IMR-90 (cell line): ENCODE measurements around the gene TLR9. TPM values are rescaled to one million over a fixed set of nuclear protein-coding genes. Genes with fewer than 3 reads are reported as not detected.
A peak's percentile ranks its signal among the peaks of the same experiment; 100 is the strongest.

Source experiments
- ATAC-seq: fragments of 200-7000 bp; cut with Tn5 transposase; 2 replicates; pipeline ENCODE4 v1.9.1; 2020; ENCODE audit warnings: low read depth, mild to moderate bottlenecking, moderate library complexity
- BruUV-seq: library from RNA; stranded (reverse); fragments of 400-500 nt; replicated peaks from 2 replicates; lab custom pipeline; 2021; lab: Mats Ljungman, UMichigan
- CTCF ChIA-PET: fragments of 300-600 bp; formaldehyde crosslinking; extraction: SDS; loops from one replicate; lab custom pipeline; 2021; ENCODE audit warnings: antibody characterized with exemption; lab: Yijun Ruan, JAX
- POLR2A ChIA-PET: fragments of 300-600 bp; sonication (Branson Sonifier 250); formaldehyde crosslinking; loops from one replicate; lab custom pipeline; 2022; ENCODE audit warnings: antibody characterized with exemption; ENCODE audit not compliant: unreplicated experiment; lab: Charles Lee
- DNase-seq: peaks from one replicate; pipeline ENCODE4 v3.0.0; 2013
- H2AFZ ChIP-seq: replicated peaks from 2 replicates; pipeline ENCODE3; 2013; ENCODE audit warnings: low read length, mild to moderate bottlenecking; ENCODE audit not compliant: poor library complexity
- H2AK5ac ChIP-seq: 2 replicates; pipeline ENCODE4 v1.6.1; 2013; ENCODE audit warnings: low read depth, low read length, inconsistent platforms
- H2AK9ac ChIP-seq: replicated peaks from 2 replicates; pipeline ENCODE3; 2013; ENCODE audit warnings: mild to moderate bottlenecking, low read depth, low read length, moderate library complexity; ENCODE audit not compliant: poor library complexity
- H2BK120ac ChIP-seq: 2 replicates; pipeline ENCODE4 v1.6.1; 2013; ENCODE audit warnings: low read depth, low read length, inconsistent platforms
- H2BK15ac ChIP-seq: 3 replicates; pipeline ENCODE4 v1.6.1; 2013; ENCODE audit warnings: low read depth, low read length, inconsistent platforms
- H2BK20ac ChIP-seq: 2 replicates; pipeline ENCODE4 v1.6.1; 2013; ENCODE audit warnings: low read depth, mild to moderate bottlenecking, inconsistent platforms, low read length, moderate library complexity
- H2BK5ac ChIP-seq: 2 replicates; pipeline ENCODE4 v1.6.1; 2013; ENCODE audit warnings: mild to moderate bottlenecking, low read depth, low read length, inconsistent platforms; ENCODE audit not compliant: poor library complexity, severe bottlenecking
- H3K14ac ChIP-seq: replicated peaks from 2 replicates; pipeline ENCODE4 v1.6.1; 2013; ENCODE audit warnings: low read depth, low read length, inconsistent platforms
- H3K18ac ChIP-seq: 2 replicates; pipeline ENCODE4 v1.6.1; 2013; ENCODE audit warnings: low read depth, low read length, control low read depth
- H3K23ac ChIP-seq: 2 replicates; pipeline ENCODE4 v1.6.1; 2013; ENCODE audit warnings: low read depth, low read length, inconsistent platforms
- H3K27ac ChIP-seq: 2 replicates; pipeline ENCODE4 v1.5.1; 2013; ENCODE audit warnings: mild to moderate bottlenecking, control low read depth, low read length; ENCODE audit not compliant: insufficient read depth
- H3K27me3 ChIP-seq: 2 replicates; pipeline ENCODE4 v1.6.1; 2013; ENCODE audit warnings: low read length; ENCODE audit not compliant: control insufficient read depth, insufficient read depth
- H3K36me3 ChIP-seq: 2 replicates; pipeline ENCODE4 v1.6.1; 2013; ENCODE audit warnings: low read length, mixed read lengths; ENCODE audit not compliant: control insufficient read depth, insufficient read depth
- H3K4ac ChIP-seq: 2 replicates; pipeline ENCODE4 v1.6.1; 2013; ENCODE audit warnings: low read depth, low read length, inconsistent platforms
- H3K4me1 ChIP-seq: 2 replicates; pipeline ENCODE4 v1.6.1; 2013; ENCODE audit warnings: low read length, mixed read lengths; ENCODE audit not compliant: control insufficient read depth, insufficient read depth
- H3K4me2 ChIP-seq: 2 replicates; pipeline ENCODE4 v1.6.1; 2013; ENCODE audit warnings: low read depth, mild to moderate bottlenecking, control low read depth, low read length, moderate library complexity
- H3K4me3 ChIP-seq: 2 replicates; pipeline ENCODE4 v1.5.1; 2013; ENCODE audit warnings: low read depth, mild to moderate bottlenecking, control low read depth, low read length, moderate library complexity; ENCODE audit not compliant: insufficient read depth
- H3K56ac ChIP-seq: 2 replicates; pipeline ENCODE4 v1.6.1; 2013; ENCODE audit warnings: low read length, inconsistent platforms; ENCODE audit not compliant: insufficient read depth; ENCODE audit errors: extremely low read depth
- H3K79me1 ChIP-seq, 2 experiments: 2 replicates each; pipeline ENCODE4 v1.6.1; 2013; ENCODE audit warnings: low read length in 2 of 2, inconsistent platforms in 1 of 2, low read depth in 1 of 2
- H3K9ac ChIP-seq: 2 replicates; pipeline ENCODE4 v1.6.1; 2013; ENCODE audit warnings: low read depth, low read length, control low read depth
- H3K9me1 ChIP-seq: 2 replicates; pipeline ENCODE4 v1.6.1; 2013; ENCODE audit warnings: low read length, inconsistent platforms; ENCODE audit not compliant: insufficient read depth
- H3K9me3 ChIP-seq: 2 replicates; pipeline ENCODE4 v1.6.1; 2013; ENCODE audit warnings: low read length; ENCODE audit not compliant: control insufficient read depth, insufficient read depth
- H4K20me1 ChIP-seq: 2 replicates; pipeline ENCODE4 v1.6.1; 2013; ENCODE audit warnings: low read length, inconsistent platforms; ENCODE audit not compliant: insufficient read depth
- H4K5ac ChIP-seq: 2 replicates; pipeline ENCODE4 v1.6.1; 2013; ENCODE audit warnings: mild to moderate bottlenecking, low read depth, low read length, control low read depth
- H4K8ac ChIP-seq, 2 experiments: 2 replicates each; pipeline ENCODE4 v1.6.1; 2013; ENCODE audit warnings: low read depth in 2 of 2, low read length in 2 of 2, control low read depth in 1 of 2, inconsistent platforms in 1 of 2
- H4K91ac ChIP-seq: 2 replicates; pipeline ENCODE4 v1.6.1; 2013; ENCODE audit warnings: low read depth, low read length, inconsistent platforms; ENCODE audit not compliant: insufficient read depth
- BHLHE40 ChIP-seq: fragments of 150-350 bp; IDR thresholded peaks from 2 replicates; pipeline ENCODE4 v1.6.1; 2016; ENCODE audit warnings: mild to moderate bottlenecking, low read depth, low read length
- CEBPB ChIP-seq: IDR thresholded peaks from 2 replicates; pipeline ENCODE4 v1.6.1; 2012; ENCODE audit warnings: low read depth, low read length, improper control_type of control experiment
- CHD1 ChIP-seq: IDR thresholded peaks from 2 replicates; pipeline ENCODE4 v1.6.1; 2012; ENCODE audit warnings: low read depth, low read length, improper control_type of control experiment
- FOS ChIP-seq: fragments of 150-350 bp; IDR thresholded peaks from 2 replicates; pipeline ENCODE4 v1.6.1; 2016; ENCODE audit warnings: low read depth, low read length
- MAFK ChIP-seq: IDR thresholded peaks from 2 replicates; pipeline ENCODE4 v1.6.1; 2012; ENCODE audit warnings: low read depth, low read length, improper control_type of control experiment
- MAZ ChIP-seq: IDR thresholded peaks from 2 replicates; pipeline ENCODE4 v1.6.1; 2012; ENCODE audit warnings: low read depth, mild to moderate bottlenecking, low read length, improper control_type of control experiment, moderate library complexity, borderline replicate concordance
- MXI1 ChIP-seq: IDR thresholded peaks from 2 replicates; pipeline ENCODE4 v1.6.1; 2012; ENCODE audit warnings: low read depth, mild to moderate bottlenecking, low read length, moderate library complexity, borderline replicate concordance
- NFE2L2 ChIP-seq: fragments of 150-350 bp; IDR thresholded peaks from 2 replicates; pipeline ENCODE4 v1.6.1; 2016; ENCODE audit warnings: low read depth, mild to moderate bottlenecking, low read length
- POLR2A ChIP-seq: IDR thresholded peaks from 2 replicates; pipeline ENCODE4 v1.6.1; 2012; ENCODE audit warnings: mild to moderate bottlenecking, low read depth, low read length
- RAD21 ChIP-seq: IDR thresholded peaks from 2 replicates; pipeline ENCODE4 v1.6.1; 2012; ENCODE audit warnings: low read length, improper control_type of control experiment
- RCOR1 ChIP-seq: IDR thresholded peaks from 2 replicates; pipeline ENCODE4 v1.6.1; 2012; ENCODE audit warnings: mild to moderate bottlenecking, low read length, improper control_type of control experiment; ENCODE audit not compliant: insufficient replicate concordance
- RFX5 ChIP-seq: IDR thresholded peaks from 2 replicates; pipeline ENCODE4 v1.8.0; 2012; ENCODE audit warnings: low read depth, mild to moderate bottlenecking, low read length, moderate library complexity
- SMC3 ChIP-seq: fragments of 150-350 bp; IDR thresholded peaks from 2 replicates; pipeline ENCODE4 v1.6.1; 2016; ENCODE audit warnings: low read depth, mild to moderate bottlenecking, antibody characterized with exemption, low read length, moderate library complexity
- WGBS, 2 experiments: methylation state at CpG; one replicate each; pipeline versions ENCODE4 v1.1.5 to v1.1.7; 2013; ENCODE audit warnings: missing lambda C conversion rate in 2 of 2; ENCODE audit not compliant: insufficient read length in 1 of 2; ENCODE audit errors: extremely low coverage in 2 of 2; 5-methylcytosine and 5-hydroxymethylcytosine counted together
- dilution Hi-C: fragments of 300-500 bp; cut with HindIII; formaldehyde crosslinking; loops from one replicate; pipeline ENCODE4 v1.14.3; 2018; ENCODE audit warnings: low sequenced_read_pairs; ENCODE audit not compliant: unreplicated experiment
- in situ Hi-C: fragments of 300-500 bp; cut with MboI; formaldehyde crosslinking; loops from 3 replicates; pipeline ENCODE4 v1.14.3; 2019; ENCODE audit warnings: low sequenced_read_pairs, inconsistent platforms, mixed read lengths
- intact Hi-C: fragments of 100-400 bp; cut with micrococcal nuclease; formaldehyde crosslinking; loops from 2 replicates; pipeline ENCODE4 v1.10.0; 2022
- polyA plus RNA-seq, 3 experiments: library from polyadenylated mRNA; depleted of rRNA; stranded (reverse); fragments of >200 nt; gene quantifications; 2 replicates each; pipeline ENCODE4 v1.2.3, GENCODE V29; 2012; ENCODE audit warnings: low replicate concordance in 1 of 3
- total RNA-seq: library from RNA; depleted of rRNA; stranded (reverse); fragments of >200 nt; gene quantifications from 2 replicates; pipeline ENCODE4 v1.2.3, GENCODE V29; 2012
- TF ChIP-seq, protein P1 (sequence below): fragments of 150-350 bp; IDR thresholded peaks from 2 replicates; pipeline ENCODE4 v1.6.1; 2016; ENCODE audit warnings: low read depth, mild to moderate bottlenecking, low read length, moderate library complexity, borderline replicate concordance
- TF ChIP-seq, protein P2 (sequence below): fragments of 150-350 bp; IDR thresholded peaks from 2 replicates; pipeline ENCODE4 v1.6.1; 2017; ENCODE audit warnings: mild to moderate bottlenecking, antibody characterized with exemption, low read length, low read depth
- TF ChIP-seq, protein P3 (sequence below): conservative IDR thresholded peaks from 2 replicates; pipeline ENCODE4 v1.5.1; 2012; ENCODE audit warnings: mild to moderate bottlenecking, low read depth, low read length, improper control_type of control experiment

The TLR9 gene
- total and polyA plus RNA-seq, 2 of the 4 experiments (the other 2 are of a cell fraction), result not detected

DNA sequence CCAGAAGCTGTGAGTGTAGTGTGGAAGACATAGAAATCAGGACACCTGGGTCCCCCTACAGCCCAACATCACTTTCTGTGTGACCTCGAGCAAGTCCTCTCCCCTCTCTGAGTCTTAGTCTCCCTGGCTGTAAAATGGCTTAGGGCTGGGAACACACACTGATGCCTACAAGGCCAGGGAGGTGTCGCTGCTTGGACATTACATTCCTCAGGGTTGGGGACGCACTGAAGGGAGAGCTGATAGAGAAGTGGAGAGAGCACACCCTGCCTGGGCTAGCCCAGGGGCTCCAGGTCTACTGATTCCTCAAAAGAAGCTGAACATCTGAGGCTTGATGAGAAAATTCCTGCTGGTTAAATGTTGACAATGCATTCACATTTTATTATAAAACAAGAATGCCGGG lies 33.8 kb downstream of the TLR9 start:
- intact Hi-C loops, result no loop called here
- POLR2A ChIA-PET, result no interaction called here
- no peak overlapping the region for H2BK120ac ChIP-seq

More for the DNA sequence above, 33.8 kb downstream of the TLR9 start:
- Histone ChIP-seq H4K8ac (no peak overlapping the region), H3K27me3 (no peaks in the 10 kb centered on the region), H3K4me2 (no peak overlapping the region), H2AK9ac (no peak overlapping the region), H3K9ac (no peak overlapping the region), H3K4me3 (no peak overlapping the region), H3K56ac (no peak overlapping the region), H2BK5ac (no peak overlapping the region), H3K27ac (no peak overlapping the region), H3K9me1 (peaks cover 24% of the 10 kb centered on the region), H4K5ac (no peak overlapping the region), H2AFZ (no peak overlapping the region), H3K4me1 (peaks cover 33% of the 10 kb centered on the region), H3K36me3 (no peaks in the 10 kb centered on the region), H3K9me3 (no peaks in the 10 kb centered on the region), H4K91ac (no peak overlapping the region), H2AK5ac (0 out of 2 replicates have a peak overlapping the region, but pooled peaks have one; percentile 9), H2BK20ac (no peak overlapping the region), H3K79me1 (peaks cover 0 to 3% of the 10 kb centered on the region in 2 experiments; a peak in 1 of 4 replicates), H4K20me1 (no peaks in the 10 kb centered on the region), H3K23ac (no peak overlapping the region), H3K4ac (no peak overlapping the region; the same call in 1 of the 2 replicates), H2BK15ac (no peak overlapping the region; the same call in 2 of the 3 replicates), H3K14ac (no peak overlapping the region), H3K18ac (no peak overlapping the region)
- CTCF ChIA-PET, result no interaction called here
- TF ChIP-seq, protein P1, sequence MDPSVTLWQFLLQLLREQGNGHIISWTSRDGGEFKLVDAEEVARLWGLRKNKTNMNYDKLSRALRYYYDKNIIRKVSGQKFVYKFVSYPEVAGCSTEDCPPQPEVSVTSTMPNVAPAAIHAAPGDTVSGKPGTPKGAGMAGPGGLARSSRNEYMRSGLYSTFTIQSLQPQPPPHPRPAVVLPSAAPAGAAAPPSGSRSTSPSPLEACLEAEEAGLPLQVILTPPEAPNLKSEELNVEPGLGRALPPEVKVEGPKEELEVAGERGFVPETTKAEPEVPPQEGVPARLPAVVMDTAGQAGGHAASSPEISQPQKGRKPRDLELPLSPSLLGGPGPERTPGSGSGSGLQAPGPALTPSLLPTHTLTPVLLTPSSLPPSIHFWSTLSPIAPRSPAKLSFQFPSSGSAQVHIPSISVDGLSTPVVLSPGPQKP, result no peak
- no peak for TF ChIP-seq POLR2A
- no peak for TF ChIP-seq MAFK
- no peak for TF ChIP-seq FOS
- TF ChIP-seq RFX5, result no peak
- no peak for TF ChIP-seq BHLHE40
- TF ChIP-seq, protein P2, sequence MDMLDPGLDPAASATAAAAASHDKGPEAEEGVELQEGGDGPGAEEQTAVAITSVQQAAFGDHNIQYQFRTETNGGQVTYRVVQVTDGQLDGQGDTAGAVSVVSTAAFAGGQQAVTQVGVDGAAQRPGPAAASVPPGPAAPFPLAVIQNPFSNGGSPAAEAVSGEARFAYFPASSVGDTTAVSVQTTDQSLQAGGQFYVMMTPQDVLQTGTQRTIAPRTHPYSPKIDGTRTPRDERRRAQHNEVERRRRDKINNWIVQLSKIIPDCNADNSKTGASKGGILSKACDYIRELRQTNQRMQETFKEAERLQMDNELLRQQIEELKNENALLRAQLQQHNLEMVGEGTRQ, result no peak
- no peak for TF ChIP-seq MXI1
- no peak for TF ChIP-seq SMC3
- TF ChIP-seq, protein P3, sequence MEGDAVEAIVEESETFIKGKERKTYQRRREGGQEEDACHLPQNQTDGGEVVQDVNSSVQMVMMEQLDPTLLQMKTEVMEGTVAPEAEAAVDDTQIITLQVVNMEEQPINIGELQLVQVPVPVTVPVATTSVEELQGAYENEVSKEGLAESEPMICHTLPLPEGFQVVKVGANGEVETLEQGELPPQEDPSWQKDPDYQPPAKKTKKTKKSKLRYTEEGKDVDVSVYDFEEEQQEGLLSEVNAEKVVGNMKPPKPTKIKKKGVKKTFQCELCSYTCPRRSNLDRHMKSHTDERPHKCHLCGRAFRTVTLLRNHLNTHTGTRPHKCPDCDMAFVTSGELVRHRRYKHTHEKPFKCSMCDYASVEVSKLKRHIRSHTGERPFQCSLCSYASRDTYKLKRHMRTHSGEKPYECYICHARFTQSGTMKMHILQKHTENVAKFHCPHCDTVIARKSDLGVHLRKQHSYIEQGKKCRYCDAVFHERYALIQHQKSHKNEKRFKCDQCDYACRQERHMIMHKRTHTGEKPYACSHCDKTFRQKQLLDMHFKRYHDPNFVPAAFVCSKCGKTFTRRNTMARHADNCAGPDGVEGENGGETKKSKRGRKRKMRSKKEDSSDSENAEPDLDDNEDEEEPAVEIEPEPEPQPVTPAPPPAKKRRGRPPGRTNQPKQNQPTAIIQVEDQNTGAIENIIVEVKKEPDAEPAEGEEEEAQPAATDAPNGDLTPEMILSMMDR, result no peak
- no peak for TF ChIP-seq RCOR1
- no peak for TF ChIP-seq CEBPB
- TF ChIP-seq CHD1, result no peak
- no peak for TF ChIP-seq MAZ
- TF ChIP-seq NFE2L2, result no peak
- TF ChIP-seq RAD21, result no peak
- BruUV-seq, result no TSS peak
- in situ Hi-C loops (no loop called here), dilution Hi-C loops (no loop called here)
- WGBS, 2 experiments, result 80% methylated on average over 1 of the region's 4 CpGs; no CpG with 5 or more reads in 1 of the 2 experiments
- DNase-seq (no peak), ATAC-seq (no peak)
